ENCODE data around the gene TBC1D10A. TPM values are rescaled to one million over a fixed set of nuclear protein-coding genes. Genes with fewer than 3 reads are reported as not detected.

Gene TBC1D10A
- total RNA-seq, 4 donors from 2014 or later = 27.9 to 72.2 (median 45.7) TPM

DNA sequence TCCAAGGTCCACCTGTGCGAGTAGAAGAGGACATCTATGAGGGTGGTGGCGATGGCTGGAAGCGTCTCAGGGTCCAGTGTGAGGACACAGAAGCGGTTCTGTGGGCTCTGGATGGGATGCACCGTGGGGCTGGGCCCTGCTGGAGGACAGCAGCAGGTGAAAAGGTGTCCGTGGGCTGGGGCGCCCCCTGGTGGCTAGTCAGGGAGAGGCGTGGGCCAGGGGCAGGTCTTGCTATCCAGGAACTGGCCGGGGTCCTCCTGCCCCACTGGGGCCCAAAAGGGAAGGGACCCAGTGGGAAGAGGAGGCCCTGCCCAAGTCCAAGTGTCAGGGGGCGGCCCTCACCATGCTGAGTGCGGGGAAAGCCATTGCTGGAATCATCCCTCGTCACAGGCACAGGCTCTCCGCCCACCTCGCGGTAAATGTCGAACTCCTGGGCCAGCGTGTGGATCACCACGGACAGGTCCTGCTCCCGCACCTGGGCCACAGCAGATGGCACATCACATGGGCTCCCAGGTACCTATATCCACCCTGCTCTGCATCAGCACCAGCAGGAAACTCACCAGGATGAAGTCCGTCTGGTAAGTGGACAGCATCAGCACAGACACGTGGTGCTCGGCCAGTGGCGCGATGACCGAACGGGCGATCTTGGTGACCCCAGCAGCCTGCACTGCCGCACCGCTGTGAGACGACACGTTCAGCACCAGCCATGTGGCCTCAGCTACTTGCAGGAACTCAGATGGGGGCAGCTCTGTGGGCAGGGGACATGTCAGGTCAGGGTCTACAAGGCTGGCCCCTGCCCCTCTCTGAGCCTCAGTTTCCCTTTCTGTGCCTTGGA is 39.7 kb downstream of the TBC1D10A start:
- Histone ChIP-seq H3K36me3 (peaks cover 0 to 2% (median 0%) of the 10 kb centered on the region in 4 donors), H3K4me1 (peaks cover 27 to 41% (median 34%) of the 10 kb centered on the region in 4 donors), H3K27me3 (no peaks in the 10 kb centered on the region), H3K9me3 (no peaks in the 10 kb centered on the region), H3K27ac (no peak overlapping the region), H3K4me3 (no peak overlapping the region)
- WGBS, 2 donors (ENCODE audit: low coverage in 1 of 2) = 47% methylated on average over 31 of the region's 31 CpGs; no CpG with 5 or more reads in 1 of the 2 donors
- intact Hi-C loops (cut with DNase I; ENCODE audit: low total_unique reads) (no loop called here), in situ Hi-C loops (cut with MboI; ENCODE audit: low pct_ligation_motif_present in 1 of 4, low pct_unique_long_range_greater_than_20kb in 1 of 4, low sequenced_read_pairs in 3 of 4) (loop anchor here in 2 of 4 donors (10.0 to 25.0 kb wide), 2 partner anchors 98 to 100 kb away; partner anchors contain the start of genes RNF215 (in 2 of the 2) and SEC14L2 (in 1 of the 2))
- no peak for TF ChIP-seq POLR2A (IDR thresholded peaks at IDR 0.05)
- TF ChIP-seq, protein P1, sequence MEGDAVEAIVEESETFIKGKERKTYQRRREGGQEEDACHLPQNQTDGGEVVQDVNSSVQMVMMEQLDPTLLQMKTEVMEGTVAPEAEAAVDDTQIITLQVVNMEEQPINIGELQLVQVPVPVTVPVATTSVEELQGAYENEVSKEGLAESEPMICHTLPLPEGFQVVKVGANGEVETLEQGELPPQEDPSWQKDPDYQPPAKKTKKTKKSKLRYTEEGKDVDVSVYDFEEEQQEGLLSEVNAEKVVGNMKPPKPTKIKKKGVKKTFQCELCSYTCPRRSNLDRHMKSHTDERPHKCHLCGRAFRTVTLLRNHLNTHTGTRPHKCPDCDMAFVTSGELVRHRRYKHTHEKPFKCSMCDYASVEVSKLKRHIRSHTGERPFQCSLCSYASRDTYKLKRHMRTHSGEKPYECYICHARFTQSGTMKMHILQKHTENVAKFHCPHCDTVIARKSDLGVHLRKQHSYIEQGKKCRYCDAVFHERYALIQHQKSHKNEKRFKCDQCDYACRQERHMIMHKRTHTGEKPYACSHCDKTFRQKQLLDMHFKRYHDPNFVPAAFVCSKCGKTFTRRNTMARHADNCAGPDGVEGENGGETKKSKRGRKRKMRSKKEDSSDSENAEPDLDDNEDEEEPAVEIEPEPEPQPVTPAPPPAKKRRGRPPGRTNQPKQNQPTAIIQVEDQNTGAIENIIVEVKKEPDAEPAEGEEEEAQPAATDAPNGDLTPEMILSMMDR (IDR thresholded peaks at IDR 0.05) = peak; percentile 87 to 97 (median 95)
- peak; percentile 87 for DNase-seq

DNA sequence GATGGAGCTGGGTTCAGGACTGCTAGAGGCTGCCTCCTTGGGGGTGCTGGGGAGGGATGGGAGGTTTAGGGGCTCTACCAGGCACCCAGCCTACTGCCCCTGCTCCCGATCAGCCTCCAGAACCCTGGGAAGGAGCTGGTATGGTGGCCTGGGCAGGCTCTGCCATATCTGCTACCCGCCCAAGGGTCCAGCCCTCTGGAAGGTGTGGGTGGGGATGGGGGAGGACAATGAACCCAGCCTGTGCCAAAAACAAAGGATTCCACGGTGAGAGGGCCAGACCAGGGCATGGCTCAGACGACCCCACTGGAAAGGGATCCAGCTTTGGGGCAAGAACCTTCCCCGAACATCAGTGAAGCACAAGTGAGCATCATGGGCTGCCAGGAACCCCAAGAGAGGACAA is 40.4 kb downstream of the TBC1D10A start:
- no peak overlapping the region for H3K27ac ChIP-seq
- in situ Hi-C loops (cut with MboI; ENCODE audit: low pct_ligation_motif_present in 1 of 4, low pct_unique_long_range_greater_than_20kb in 1 of 4, low sequenced_read_pairs in 3 of 4) (loop anchor here in 2 of 4 donors (10.0 to 25.0 kb wide), 2 partner anchors 98 to 101 kb away; partner anchors contain the start of genes RNF215 (in 2 of the 2) and SEC14L2 (in 1 of the 2)), intact Hi-C loops (cut with DNase I; ENCODE audit: low total_unique reads) (no loop called here)
- no peaks in the 10 kb centered on the region for H3K36me3 ChIP-seq
- no peak overlapping the region for H3K4me3 ChIP-seq
- H3K4me1 ChIP-seq = peaks cover 24 to 36% (median 29%) of the 10 kb centered on the region in 4 donors
- H3K9me3 ChIP-seq = no peaks in the 10 kb centered on the region
- no peak for TF ChIP-seq POLR2AphosphoS5 (IDR thresholded peaks at IDR 0.05)
- TF ChIP-seq POLR2A (IDR thresholded peaks at IDR 0.05) = no peak
- no peak for TF ChIP-seq EP300 (IDR thresholded peaks at IDR 0.05; ENCODE audit: low read depth)
- TF ChIP-seq, protein P1 (IDR thresholded peaks at IDR 0.05) = no peak
- H3K27me3 ChIP-seq = no peaks in the 10 kb centered on the region
- 67 to 89% methylated on average over 1 to 5 of the region's 5 CpGs for WGBS, 2 donors (ENCODE audit: low coverage in 1 of 2)
- no peak for DNase-seq

DNA sequence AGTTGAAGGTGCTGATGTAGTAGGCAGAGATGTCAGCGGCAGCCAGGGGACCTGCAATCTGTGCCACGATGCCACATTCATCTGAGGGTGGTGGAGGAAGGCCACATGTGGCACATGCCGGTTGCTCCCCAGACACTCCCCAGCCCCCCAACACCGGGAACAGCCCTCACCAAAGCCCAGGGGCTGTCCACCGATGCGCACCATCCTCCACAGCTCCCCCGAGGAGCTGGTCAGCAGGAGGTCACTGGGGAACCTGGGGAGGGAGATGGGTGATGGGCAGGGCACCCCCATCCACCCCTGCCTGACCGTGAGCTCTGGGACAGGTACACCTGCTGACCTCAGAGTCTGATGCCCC is 40.9 kb downstream of the TBC1D10A start:
- 87% methylated on average over 8 of the region's 8 CpGs; no CpG with 5 or more reads in 1 of the 2 donors for WGBS, 2 donors (ENCODE audit: low coverage in 1 of 2)
- in situ Hi-C loops (cut with MboI; ENCODE audit: low pct_ligation_motif_present in 1 of 4, low pct_unique_long_range_greater_than_20kb in 1 of 4, low sequenced_read_pairs in 3 of 4) = loop anchor here in 2 of 4 donors (10.0 to 25.0 kb wide), 2 partner anchors 99 to 101 kb away; partner anchors contain the start of genes RNF215 (in 2 of the 2) and SEC14L2 (in 1 of the 2)

More for the DNA sequence above, 40.9 kb downstream of the TBC1D10A start:
- H3K4me3 ChIP-seq = no peak overlapping the region
- TF ChIP-seq, protein P1 (IDR thresholded peaks at IDR 0.05) = no peak
- TF ChIP-seq POLR2A (IDR thresholded peaks at IDR 0.05) (no peak), EP300 (IDR thresholded peaks at IDR 0.05; ENCODE audit: low read depth) (no peak), POLR2AphosphoS5 (IDR thresholded peaks at IDR 0.05) (no peak)
- no peak overlapping the region for H3K27ac ChIP-seq
- H3K27me3 ChIP-seq = no peaks in the 10 kb centered on the region
- H3K9me3 ChIP-seq = no peaks in the 10 kb centered on the region
- intact Hi-C loops (cut with DNase I; ENCODE audit: low total_unique reads) = no loop called here
- peaks cover 19 to 32% (median 24%) of the 10 kb centered on the region in 4 donors for H3K4me1 ChIP-seq
- no peaks in the 10 kb centered on the region for H3K36me3 ChIP-seq
- DNase-seq = no peak
